H1 (cell line): ENCODE measurements around the gene CASR. TPM values are rescaled to one million over a fixed set of nuclear protein-coding genes. Genes with fewer than 3 reads are reported as not detected.
A peak's percentile ranks its signal among the peaks of the same experiment; 100 is the strongest.

ENCODE experiments used
- CTCF ChIA-PET: fragments of 300-600 bp; sonication (Branson Sonifier 250); formaldehyde crosslinking; loops from one replicate; lab custom pipeline; 2021; ENCODE audit not compliant: partially characterized antibody; lab: Charles Lee
- POLR2A ChIA-PET: fragments of 300-600 bp; sonication (Branson Sonifier 250); formaldehyde crosslinking; loops from one replicate; lab custom pipeline; 2021; ENCODE audit warnings: inconsistent platforms; ENCODE audit not compliant: partially characterized antibody; lab: Charles Lee
- DNase-seq, 2 experiments: peaks; one replicate each; pipeline versions ENCODE4 v3.0.0 to v3.0.0-alpha.2; 2010 to 2022; ENCODE audit warnings: low spot score in 2 of 2, low read depth in 1 of 2, mixed read lengths in 1 of 2
- FAIRE-seq: peaks from 2 replicates; lab custom pipeline; 2011; peaks lifted over from hg19 to GRCh38; lab: Jason Lieb, UNC
- H2AFZ ChIP-seq: 2 replicates; pipeline ENCODE4 v1.8.1; 2012; ENCODE audit warnings: low read length, inconsistent platforms
- H2AK5ac ChIP-seq: 2 replicates; pipeline ENCODE4 v1.6.1; 2013; ENCODE audit warnings: low read depth, low read length
- H2BK120ac ChIP-seq: replicated peaks from 2 replicates; pipeline ENCODE3; 2013; ENCODE audit warnings: low read depth, low read length, inconsistent platforms
- H2BK12ac ChIP-seq: 2 replicates; pipeline ENCODE4 v1.6.1; 2013; ENCODE audit warnings: low read depth, low read length
- H2BK15ac ChIP-seq: 2 replicates; pipeline ENCODE4 v1.6.1; 2013; ENCODE audit warnings: low read length
- H2BK20ac ChIP-seq: 2 replicates; pipeline ENCODE4 v1.6.1; 2013; ENCODE audit warnings: low read length
- H2BK5ac ChIP-seq: 2 replicates; pipeline ENCODE4 v1.6.1; 2013; ENCODE audit warnings: low read depth, low read length
- H3K14ac ChIP-seq: 2 replicates; pipeline ENCODE4 v1.6.1; 2013; ENCODE audit warnings: inconsistent platforms; ENCODE audit not compliant: insufficient read length
- H3K18ac ChIP-seq: 2 replicates; pipeline ENCODE4 v1.6.1; 2013; ENCODE audit warnings: low read length; ENCODE audit errors: extremely low read depth
- H3K23ac ChIP-seq: 2 replicates; pipeline ENCODE4 v1.6.1; 2013; ENCODE audit warnings: inconsistent platforms; ENCODE audit not compliant: insufficient read length
- H3K23me2 ChIP-seq: 2 replicates; pipeline ENCODE4 v1.6.1; 2013; ENCODE audit warnings: low read depth, low read length
- H3K27ac ChIP-seq: 2 replicates; pipeline ENCODE4 v1.6.1; 2011; ENCODE audit warnings: low read depth, low read length, inconsistent platforms
- H3K27me3 ChIP-seq, 4 experiments: replicated peaks in 1 of 4; 1 replicate in 1 of 4; 2 replicates in 3 of 4; pipeline versions ENCODE4 v1.6.1 to v1.8.1; 2011 to 2013; ENCODE audit warnings: low read length in 3 of 4, mild to moderate bottlenecking in 3 of 4, inconsistent platforms in 2 of 4, mixed read lengths in 2 of 4, moderate library complexity in 1 of 4; ENCODE audit not compliant: control insufficient read depth in 3 of 4, insufficient read depth in 3 of 4; ENCODE audit errors: extremely low read depth in 1 of 4
- H3K36me3 ChIP-seq, 4 experiments: 2 replicates each; pipeline versions ENCODE4 v1.6.1 to v1.8.1; 2011 to 2013; ENCODE audit warnings: mild to moderate bottlenecking in 4 of 4, low read length in 3 of 4, moderate library complexity in 2 of 4, control low read depth in 1 of 4, inconsistent platforms in 1 of 4; ENCODE audit not compliant: insufficient read depth in 4 of 4, control insufficient read depth in 2 of 4
- H3K4ac ChIP-seq: replicated peaks from 2 replicates; pipeline ENCODE3; 2013; ENCODE audit warnings: low read length, low read depth, mixed read lengths, inconsistent platforms; ENCODE audit not compliant: insufficient read length
- H3K4me1 ChIP-seq, 4 experiments: replicated peaks in 1 of 4; 1 replicate in 1 of 4; 2 replicates in 3 of 4; pipeline versions ENCODE4 v1.6.1 to v1.8.1; 2011 to 2013; ENCODE audit warnings: low read length in 3 of 4, inconsistent platforms in 2 of 4, mixed read lengths in 1 of 4; ENCODE audit not compliant: insufficient read depth in 4 of 4, control insufficient read depth in 3 of 4
- H3K4me2 ChIP-seq, 2 experiments: 2 replicates each; pipeline versions ENCODE4 v1.6.1 to v1.8.1; 2011 to 2013; ENCODE audit warnings: low read depth in 2 of 2, low read length in 2 of 2, control low read depth in 1 of 2, inconsistent platforms in 1 of 2, mild to moderate bottlenecking in 1 of 2; ENCODE audit not compliant: insufficient read depth in 1 of 2
- H3K4me3 ChIP-seq, 4 experiments: fragments of 200-600, 300-600 bp in 1 of 4; sonication (generic), shearing (Covaris generic), sonication (Bioruptor Twin) in 1 of 4; 2 replicates each; pipeline versions ENCODE4 v1.5.1 to v1.8.1; 2011 to 2016; ENCODE audit warnings: low read length in 4 of 4, low read depth in 3 of 4, control low read depth in 2 of 4, inconsistent platforms in 2 of 4, mild to moderate bottlenecking in 2 of 4, mixed read lengths in 1 of 4, moderate library complexity in 1 of 4; ENCODE audit not compliant: insufficient read depth in 2 of 4; ENCODE audit errors: extremely low read depth in 1 of 4
- H3K56ac ChIP-seq: replicated peaks from 2 replicates; pipeline ENCODE3; 2013; ENCODE audit warnings: low read depth, mild to moderate bottlenecking, mixed read lengths, low read length, inconsistent platforms; ENCODE audit not compliant: insufficient read length
- H3K79me1 ChIP-seq: 2 replicates; pipeline ENCODE4 v1.6.1; 2013; ENCODE audit warnings: low read depth, low read length, control low read depth
- H3K79me2 ChIP-seq, 2 experiments: 2 replicates each; pipeline versions ENCODE4 v1.6.1 to v1.8.1; 2012 to 2013; ENCODE audit warnings: low read length in 2 of 2, mild to moderate bottlenecking in 2 of 2, inconsistent platforms in 1 of 2; ENCODE audit not compliant: insufficient read depth in 2 of 2, control insufficient read depth in 1 of 2
- H3K9ac ChIP-seq, 4 experiments: replicated peaks in 1 of 4; 1 replicate in 1 of 4; 2 replicates in 3 of 4; pipeline versions ENCODE4 v1.6.1 to v1.8.1; 2011 to 2013; ENCODE audit warnings: low read depth in 3 of 4, low read length in 3 of 4, control low read depth in 2 of 4, mild to moderate bottlenecking in 2 of 4, moderate library complexity in 2 of 4, inconsistent platforms in 1 of 4; ENCODE audit errors: extremely low read depth in 1 of 4
- H3K9me3 ChIP-seq, 2 experiments: 2 replicates each; pipeline versions ENCODE4 v1.6.1 to v1.8.1; 2012 to 2013; ENCODE audit warnings: mild to moderate bottlenecking in 2 of 2, moderate library complexity in 2 of 2, control low read depth in 1 of 2, inconsistent platforms in 1 of 2, low read depth in 1 of 2, low read length in 1 of 2, mixed read lengths in 1 of 2; ENCODE audit not compliant: insufficient read depth in 2 of 2
- H4K20me1 ChIP-seq, 2 experiments: replicated peaks in 1 of 2; 2 replicates each; pipeline versions ENCODE3 to v1.8.1; 2011 to 2013; ENCODE audit warnings: inconsistent platforms in 2 of 2, low read length in 2 of 2, mild to moderate bottlenecking in 1 of 2; ENCODE audit not compliant: insufficient read depth in 2 of 2, control insufficient read depth in 1 of 2
- H4K5ac ChIP-seq: 2 replicates; pipeline ENCODE4 v1.6.1; 2013; ENCODE audit warnings: low read length, low read depth, mixed read lengths, inconsistent platforms; ENCODE audit not compliant: insufficient read length
- H4K8ac ChIP-seq: 2 replicates; pipeline ENCODE4 v1.8.0; 2013; ENCODE audit warnings: mild to moderate bottlenecking, moderate library complexity, low read length, inconsistent platforms; ENCODE audit not compliant: insufficient read depth; ENCODE audit errors: extremely low read depth
- H4K91ac ChIP-seq: replicated peaks from 2 replicates; pipeline ENCODE3; 2013; ENCODE audit warnings: low read length, mixed read lengths, inconsistent platforms; ENCODE audit not compliant: insufficient read length
- CREB1 ChIP-seq: IDR thresholded peaks from 2 replicates; pipeline ENCODE4 v1.6.1; 2012; ENCODE audit warnings: inconsistent platforms
- EGR1 ChIP-seq: IDR thresholded peaks from 2 replicates; pipeline ENCODE4 v1.6.1; 2011; ENCODE audit warnings: low read depth, low read length, borderline replicate concordance
- GABPA ChIP-seq: IDR thresholded peaks from 2 replicates; pipeline ENCODE4 v1.6.1; 2011; ENCODE audit warnings: mild to moderate bottlenecking, low read length, moderate library complexity, borderline replicate concordance; ENCODE audit not compliant: insufficient read depth
- JUN ChIP-seq: IDR thresholded peaks from 2 replicates; pipeline ENCODE4 v1.6.1; 2011; ENCODE audit warnings: low read depth, mild to moderate bottlenecking, improper control_type of control experiment, low read length
- KDM1A ChIP-seq: fragments of 200-600, 300-600 bp; sonication (generic); IDR thresholded peaks from 2 replicates; pipeline ENCODE4 v1.7.1; 2016; ENCODE audit warnings: mild to moderate bottlenecking, low read length, borderline replicate concordance
- KDM5A ChIP-seq: fragments of 200-600 bp; IDR thresholded peaks from 2 replicates; pipeline ENCODE4 v1.7.1; 2012; ENCODE audit warnings: mild to moderate bottlenecking, low read length, inconsistent platforms, mixed read lengths
- RAD21 ChIP-seq, 2 experiments: IDR thresholded peaks in 1 of 2; conservative IDR thresholded peaks in 1 of 2; 2 replicates each; pipeline ENCODE4 v1.6.1; 2011; ENCODE audit warnings: low read depth in 2 of 2, low read length in 2 of 2, improper control_type of control experiment in 1 of 2, inconsistent platforms in 1 of 2, mild to moderate bottlenecking in 1 of 2, moderate library complexity in 1 of 2
- RBBP5 ChIP-seq: IDR thresholded peaks from 2 replicates; pipeline ENCODE4 v1.7.1; 2012; ENCODE audit warnings: low read depth, mild to moderate bottlenecking, inconsistent platforms, low read length, moderate library complexity, borderline replicate concordance
- SIN3A ChIP-seq, 2 experiments: IDR thresholded peaks in 1 of 2; conservative IDR thresholded peaks in 1 of 2; 2 replicates each; pipeline ENCODE4 v1.6.1; 2011 to 2012; ENCODE audit warnings: low read length in 2 of 2, improper control_type of control experiment in 1 of 2, low read depth in 1 of 2, mild to moderate bottlenecking in 1 of 2
- SP4 ChIP-seq: IDR thresholded peaks from 2 replicates; pipeline ENCODE4 v1.6.1; 2012; ENCODE audit warnings: low read length, inconsistent platforms
- TAF1 ChIP-seq: IDR thresholded peaks from 2 replicates; pipeline ENCODE4 v1.6.1; 2011; ENCODE audit warnings: mild to moderate bottlenecking, low read depth, low read length
- TAF7 ChIP-seq: optimal IDR thresholded peaks from 2 replicates; pipeline ENCODE3; 2011; ENCODE audit warnings: low read depth, mild to moderate bottlenecking, inconsistent platforms, low read length, moderate library complexity, borderline replicate concordance
- TCF12 ChIP-seq: IDR thresholded peaks from 2 replicates; pipeline ENCODE4 v1.6.1; 2011; ENCODE audit warnings: low read depth, mild to moderate bottlenecking, low read length
- WGBS, 2 experiments: shearing (Covaris generic) in 1 of 2; methylation state at CpG; one replicate each; pipeline versions ENCODE4 v1.1.6 to v1.1.7; 2013 to 2015; ENCODE audit warnings: low lambda C conversion rate in 2 of 2, mixed read lengths in 2 of 2, inconsistent platforms in 1 of 2, low coverage in 1 of 2, missing lambda C conversion rate in 1 of 2; ENCODE audit not compliant: insufficient replicate concordance in 2 of 2, insufficient coverage in 1 of 2, insufficient read length in 1 of 2; ENCODE audit errors: extremely low coverage in 1 of 2, missing lambda C conversion rate in 1 of 2; 5-methylcytosine and 5-hydroxymethylcytosine counted together
- polyA plus RNA-seq, 7 experiments: library from polyadenylated mRNA; depleted of rRNA in 3 of 7; stranded (reverse) in 5 of 7; unstranded in 2 of 7; fragments of >200 nt in 5 of 7; fragments of 200-250 nt in 2 of 7; gene quantifications; 1 replicate in 5 of 7; 2 replicates in 1 of 7; 4 replicates in 1 of 7; pipeline versions ENCODE4 v1.2.1 to v1.2.3, GENCODE V29; 2011 to 2013; ENCODE audit warnings: missing spikeins in 2 of 7, mixed read lengths in 2 of 7
- total RNA-seq: library from RNA; stranded (reverse); fragmentation: NEBNext Ultra II Directional; extraction: Animal tissue kit (Norgen Biotek cat#: 25700); gene quantifications from 2 replicates; pipeline ENCODE4 v1.2.1, GENCODE V29; 2021

The CASR gene
- total and polyA plus RNA-seq, 2 of the 8 experiments (the other 6 are each of a cell fraction or from before 2014, with no cell fraction given) = 0.36 to 0.58 TPM

DNA sequence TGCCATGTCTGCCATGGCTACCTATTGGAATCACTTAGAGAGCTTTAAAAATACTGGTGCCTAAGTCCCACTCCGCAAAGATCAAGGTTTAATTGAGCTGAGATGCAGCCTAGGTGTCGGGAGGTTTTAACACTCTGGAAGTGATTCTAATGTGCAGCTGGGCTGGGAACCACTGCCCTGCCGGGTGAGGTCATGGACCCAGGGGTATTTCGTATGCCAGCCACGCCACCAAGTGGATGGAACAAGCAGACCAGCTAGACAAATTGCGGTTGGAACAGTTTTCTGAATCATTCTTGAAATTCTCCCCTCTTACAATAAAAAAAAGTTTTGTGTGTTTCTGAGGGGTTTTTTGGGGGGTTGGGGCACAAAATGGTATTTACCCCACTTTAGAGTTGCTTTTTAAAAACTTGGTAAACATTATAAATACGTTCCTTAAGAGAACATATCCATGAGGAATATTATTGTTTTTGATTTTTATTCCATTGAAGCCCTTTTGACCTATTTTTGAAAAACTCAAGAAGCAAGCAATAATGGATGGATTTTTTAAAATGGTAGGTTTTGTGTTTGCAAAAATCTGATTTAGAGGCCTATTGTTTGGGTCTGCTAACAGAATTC, 75.4 kb downstream of the CASR start:
- POLR2A ChIA-PET = interaction anchor here (0.6 kb wide), 1 partner anchor 176 kb away, joined by 4 read pairs; no protein-coding TSS in a partner anchor
- no peak overlapping the region for H2BK5ac ChIP-seq
- FAIRE-seq = peak; percentile 93
- no peaks in the 10 kb centered on the region for H3K79me1 ChIP-seq
- no peak overlapping the region for H3K18ac ChIP-seq
- peaks cover 0 to 2% (median 0%) of the 10 kb centered on the region in 4 experiments; a peak in 1 of 7 replicates for H3K4me1 ChIP-seq
- no peaks in the 10 kb centered on the region; a peak in 1 of 7 replicates for H3K27me3 ChIP-seq
- H3K56ac ChIP-seq = no peak overlapping the region
- no peak overlapping the region for H2AFZ ChIP-seq
- no peak overlapping the region for H3K4me3 ChIP-seq
- H2BK120ac ChIP-seq = no peak overlapping the region
- CTCF ChIA-PET = interaction anchor here (0.6 to 10.6 kb wide), 16 partner anchors 11 to 532 kb away, joined by 3 to 113 read pairs (median 3); no protein-coding TSS in a partner anchor
- H3K4ac ChIP-seq = no peak overlapping the region
- no peak overlapping the region for H2BK15ac ChIP-seq
- 22% methylated on average over 7 of the region's 7 CpGs; no CpG with 5 or more reads in 1 of the 2 experiments for WGBS, 2 experiments
- no peak overlapping the region for H3K9ac ChIP-seq
- no peaks in the 10 kb centered on the region for H4K20me1 ChIP-seq
- no peak overlapping the region for H3K27ac ChIP-seq
- H3K23ac ChIP-seq = no peak overlapping the region
- H3K9me3 ChIP-seq = no peaks in the 10 kb centered on the region
- no peak overlapping the region for H2BK20ac ChIP-seq
- no peak overlapping the region for H4K91ac ChIP-seq
- DNase-seq = peak; percentile 46 to 61
- H3K79me2 ChIP-seq = no peaks in the 10 kb centered on the region
- H3K14ac ChIP-seq = no peak overlapping the region
- H3K4me2 ChIP-seq = no peak overlapping the region
- no peak overlapping the region for H4K5ac ChIP-seq
- no peak overlapping the region for H4K8ac ChIP-seq
- H2BK12ac ChIP-seq = no peak overlapping the region
- H2AK5ac ChIP-seq = no peak overlapping the region
- no peaks in the 10 kb centered on the region for H3K23me2 ChIP-seq
- H3K36me3 ChIP-seq = no peaks in the 10 kb centered on the region
- TF ChIP-seq TCF12 (no peak), KDM1A (no peak), GABPA (no peak), CREB1 (peak; percentile 46; the same call in 1 of the 2 replicates), TAF7 (no peak), EGR1 (no peak), TAF1 (no peak), KDM5A (no peak), JUN (peak; percentile 71), SP4 (no peak), RBBP5 (no peak), RAD21 (IDR thresholded peaks at IDR 0.05 in 1 of 2, conservative IDR thresholded peaks at IDR 0.05 in 1 of 2; ENCODE audit: low read depth in 2 of 2, low read length in 2 of 2) (peak; percentile 96), SIN3A (conservative IDR thresholded peaks at IDR 0.05 in 1 of 2, IDR thresholded peaks at IDR 0.05 in 1 of 2; ENCODE audit: low read depth in 1 of 2, low read length in 2 of 2) (no peak)
